Neural progenitor cell (in vitro differentiated cells): ENCODE data around the gene ZBED4. TPM values are rescaled to one million over a fixed set of nuclear protein-coding genes. Genes with fewer than 3 reads are reported as not detected.
A peak's percentile ranks its signal among the peaks of the same experiment; 100 is the strongest.

Source experiments
- DNase-seq: peaks from one replicate; pipeline ENCODE4 v3.0.0-alpha.2; 2016; ENCODE audit warnings: low spot score
- H2AFZ ChIP-seq: fragments of 200-600 bp; sonication (generic); replicated peaks from 2 replicates; pipeline ENCODE4 v1.6.1; 2016; ENCODE audit warnings: antibody characterized with exemption
- H3F3A ChIP-seq: fragments of 200-600 bp; sonication (generic); 2 replicates; pipeline ENCODE4 v1.6.1; 2016; ENCODE audit warnings: antibody characterized with exemption, low read depth
- H3K27ac ChIP-seq: fragments of 200-600 bp; sonication (generic); 2 replicates; pipeline ENCODE4 v1.5.1; 2016; ENCODE audit warnings: mild to moderate bottlenecking
- H3K27me3 ChIP-seq: fragments of 200-600 bp; sonication (generic); 2 replicates; pipeline ENCODE4 v1.6.1; 2016; ENCODE audit warnings: mild to moderate bottlenecking, moderate library complexity
- H3K36me3 ChIP-seq: fragments of 200-600 bp; sonication (generic); 2 replicates; pipeline ENCODE4 v1.5.1; 2016
- H3K4me1 ChIP-seq: fragments of 200-600 bp; sonication (generic); 2 replicates; pipeline ENCODE4 v1.6.1; 2016; ENCODE audit warnings: mixed run types
- H3K4me2 ChIP-seq: fragments of 200-600 bp; sonication (generic); 2 replicates; pipeline ENCODE4 v1.6.1; 2016
- H3K4me3 ChIP-seq: fragments of 200-600 bp; sonication (generic); 2 replicates; pipeline ENCODE4 v1.5.1; 2016
- H3K79me2 ChIP-seq: fragments of 200-600 bp; sonication (generic); 2 replicates; pipeline ENCODE4 v1.6.1; 2016; ENCODE audit warnings: low read depth
- H3K9ac ChIP-seq: fragments of 200-600 bp; sonication (generic); 2 replicates; pipeline ENCODE4 v1.6.1; 2016
- H3K9me3 ChIP-seq: fragments of 200-600 bp; sonication (generic); 2 replicates; pipeline ENCODE4 v1.5.1; 2016; ENCODE audit warnings: low read depth
- H4K20me1 ChIP-seq: fragments of 200-600 bp; sonication (generic); 2 replicates; pipeline ENCODE4 v1.6.1; 2016; ENCODE audit warnings: low read depth
- H3K27ac Mint-ChIP-seq: 3 replicates; pipeline ENCODE4 v1.8.0; 2021; ENCODE audit warnings: mixed read lengths
- H3K27me3 Mint-ChIP-seq: 2 replicates; pipeline ENCODE4 v1.8.0; 2022; ENCODE audit warnings: low read depth, mild to moderate bottlenecking, inconsistent platforms, moderate library complexity, mixed read lengths; ENCODE audit not compliant: insufficient read depth
- H3K36me3 Mint-ChIP-seq: 3 replicates; pipeline ENCODE4 v1.8.0; 2021; ENCODE audit warnings: mixed read lengths
- H3K4me1 Mint-ChIP-seq: 3 replicates; pipeline ENCODE4 v1.8.0; 2021; ENCODE audit warnings: mixed read lengths
- H3K4me3 Mint-ChIP-seq: 3 replicates; pipeline ENCODE4 v1.8.0; 2021; ENCODE audit warnings: mild to moderate bottlenecking, moderate library complexity, mixed read lengths
- H3K9me3 Mint-ChIP-seq: 3 replicates; pipeline ENCODE4 v1.8.0; 2020; ENCODE audit warnings: mixed read lengths
- EZH2 ChIP-seq: fragments of 200-600 bp; sonication (generic); IDR thresholded peaks from 2 replicates; pipeline ENCODE4 v1.6.1; 2017; ENCODE audit warnings: antibody characterized with exemption, mild to moderate bottlenecking, moderate library complexity
- EZH2phosphoT487 ChIP-seq: fragments of 200-600 bp; sonication (generic); IDR thresholded peaks from 2 replicates; pipeline ENCODE4 v1.6.1; 2017; ENCODE audit warnings: antibody characterized with exemption
- total RNA-seq: library from RNA; depleted of rRNA; stranded (reverse); fragments of >200 nt; gene quantifications from 2 replicates; pipeline ENCODE4 v1.2.3, GENCODE V29; 2015; ENCODE audit warnings: low replicate concordance
- TF ChIP-seq, protein P1 (sequence below): fragments of 200-600 bp; sonication (generic); IDR thresholded peaks from 2 replicates; pipeline ENCODE4 v1.5.1; 2017; ENCODE audit warnings: antibody characterized with exemption, mild to moderate bottlenecking

The ZBED4 gene
- total RNA-seq, 1 donor from 2014 or later, result 23.1 TPM

- TF ChIP-seq, protein P1, sequence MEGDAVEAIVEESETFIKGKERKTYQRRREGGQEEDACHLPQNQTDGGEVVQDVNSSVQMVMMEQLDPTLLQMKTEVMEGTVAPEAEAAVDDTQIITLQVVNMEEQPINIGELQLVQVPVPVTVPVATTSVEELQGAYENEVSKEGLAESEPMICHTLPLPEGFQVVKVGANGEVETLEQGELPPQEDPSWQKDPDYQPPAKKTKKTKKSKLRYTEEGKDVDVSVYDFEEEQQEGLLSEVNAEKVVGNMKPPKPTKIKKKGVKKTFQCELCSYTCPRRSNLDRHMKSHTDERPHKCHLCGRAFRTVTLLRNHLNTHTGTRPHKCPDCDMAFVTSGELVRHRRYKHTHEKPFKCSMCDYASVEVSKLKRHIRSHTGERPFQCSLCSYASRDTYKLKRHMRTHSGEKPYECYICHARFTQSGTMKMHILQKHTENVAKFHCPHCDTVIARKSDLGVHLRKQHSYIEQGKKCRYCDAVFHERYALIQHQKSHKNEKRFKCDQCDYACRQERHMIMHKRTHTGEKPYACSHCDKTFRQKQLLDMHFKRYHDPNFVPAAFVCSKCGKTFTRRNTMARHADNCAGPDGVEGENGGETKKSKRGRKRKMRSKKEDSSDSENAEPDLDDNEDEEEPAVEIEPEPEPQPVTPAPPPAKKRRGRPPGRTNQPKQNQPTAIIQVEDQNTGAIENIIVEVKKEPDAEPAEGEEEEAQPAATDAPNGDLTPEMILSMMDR, result no peak
- TF ChIP-seq EZH2phosphoT487, result no peak
- TF ChIP-seq EZH2, result no peak
- no peaks in the 10 kb centered on the region for H3K9me3 ChIP-seq
- no peaks in the 10 kb centered on the region for H4K20me1 ChIP-seq
- no peak overlapping the region for H3K4me2 ChIP-seq
- H3K36me3 ChIP-seq, result no peaks in the 10 kb centered on the region
- peaks cover 44% of the 10 kb centered on the region for H3K36me3 Mint-ChIP-seq
- H3K4me1 ChIP-seq, result no peaks in the 10 kb centered on the region
- H2AFZ ChIP-seq, result no peak overlapping the region
- no peak overlapping the region for H3K27ac Mint-ChIP-seq
- H3K27ac ChIP-seq, result no peak overlapping the region
- H3K27me3 ChIP-seq, result no peaks in the 10 kb centered on the region
- H3K9ac ChIP-seq, result no peak overlapping the region
- H3F3A ChIP-seq, result peaks cover 23% of the 10 kb centered on the region
- no peak overlapping the region for H3K4me3 ChIP-seq
- H3K4me1 Mint-ChIP-seq, result peaks cover 4% of the 10 kb centered on the region
- H3K79me2 ChIP-seq, result no peaks in the 10 kb centered on the region
- DNase-seq, result no peak
- H3K4me3 Mint-ChIP-seq, result peak overlapping the region; percentile 22
- H3K27me3 Mint-ChIP-seq, result peaks cover 3% of the 10 kb centered on the region
- H3K9me3 Mint-ChIP-seq, result peaks cover 7% of the 10 kb centered on the region
These were observed 45.9 kb downstream of the ZBED4 start for GRCh38 chr22:49899530-49899929.

- no peak for DNase-seq
- Histone ChIP-seq H3K4me3 (no peak overlapping the region), H3K4me2 (no peak overlapping the region), H2AFZ (no peak overlapping the region), H3K36me3 (no peaks in the 10 kb centered on the region), H3F3A (peaks cover 23% of the 10 kb centered on the region), H3K27me3 (no peaks in the 10 kb centered on the region), H3K79me2 (no peaks in the 10 kb centered on the region), H3K9ac (no peak overlapping the region), H3K9me3 (no peaks in the 10 kb centered on the region), H3K4me1 (no peaks in the 10 kb centered on the region), H4K20me1 (no peaks in the 10 kb centered on the region), H3K27ac (no peak overlapping the region)
- H3K27ac Mint-ChIP-seq, result no peak overlapping the region
- peaks cover 7% of the 10 kb centered on the region for H3K9me3 Mint-ChIP-seq
- H3K4me3 Mint-ChIP-seq, result peak overlapping the region; percentile 10
- TF ChIP-seq EZH2phosphoT487 (no peak), EZH2 (no peak)
- TF ChIP-seq, protein P1, result no peak
- peaks cover 6% of the 10 kb centered on the region for H3K4me1 Mint-ChIP-seq
- peaks cover 43% of the 10 kb centered on the region for H3K36me3 Mint-ChIP-seq
- peaks cover 8% of the 10 kb centered on the region for H3K27me3 Mint-ChIP-seq
These were observed 47.0 kb downstream of the ZBED4 start for GRCh38 chr22:49900441-49901230.

DNA sequence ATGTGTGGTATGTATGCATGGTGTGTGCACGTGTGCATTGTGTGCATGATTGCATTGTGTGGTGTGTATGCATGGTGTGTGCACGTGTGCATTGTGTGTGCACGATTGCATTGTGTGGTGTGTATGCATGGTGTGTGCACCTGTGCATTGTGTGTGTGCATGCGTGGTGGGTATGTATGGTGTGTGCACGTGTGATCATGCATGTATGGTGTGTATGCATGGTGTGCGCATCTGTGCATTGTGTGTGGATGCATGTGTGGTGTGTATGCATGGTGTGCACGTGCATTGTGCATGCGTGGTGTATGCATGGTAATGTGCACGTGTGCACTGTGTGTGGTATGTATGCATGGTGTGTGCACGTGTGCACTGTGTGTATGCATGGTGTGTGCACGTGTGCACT is 47.8 kb downstream of the ZBED4 start:
- no peak for DNase-seq
- Mint-ChIP-seq H3K9me3 (peaks cover 4% of the 10 kb centered on the region), H3K4me1 (peaks cover 7% of the 10 kb centered on the region), H3K27ac (no peak overlapping the region), H3K36me3 (peaks cover 40% of the 10 kb centered on the region), H3K4me3 (no peak overlapping the region), H3K27me3 (peaks cover 13% of the 10 kb centered on the region)
- Histone ChIP-seq H3K4me2 (no peak overlapping the region), H3K36me3 (no peaks in the 10 kb centered on the region), H3K27me3 (no peaks in the 10 kb centered on the region), H3K79me2 (no peaks in the 10 kb centered on the region), H3K9me3 (no peaks in the 10 kb centered on the region), H3K4me1 (no peaks in the 10 kb centered on the region), H4K20me1 (no peaks in the 10 kb centered on the region), H3K27ac (no peak overlapping the region), H3K4me3 (no peak overlapping the region), H3F3A (peaks cover 23% of the 10 kb centered on the region), H2AFZ (no peak overlapping the region), H3K9ac (no peak overlapping the region)
- no peak for TF ChIP-seq EZH2phosphoT487
- TF ChIP-seq, protein P1, result no peak
- TF ChIP-seq EZH2, result no peak
